ENCODE data around the gene ZC3H14.

The ZC3H14 gene

GRCh38 chr14:88554457-88555286 lies 8.2 kb upstream of the ZC3H14 start, which contains the start of gene PTPN21 (continued):
- TF ChIP-seq ZBTB11 (tag by site-specific recombination; conservative IDR thresholded peaks at IDR 0.05; ENCODE audit: low read depth) (peak; percentile 61; the same call in 1 of the 2 replicates), ZNF404 (tag by site-specific recombination; IDR thresholded peaks at IDR 0.05) (no peak), ZNF549 (tag by site-specific recombination; IDR thresholded peaks at IDR 0.05) (no peak), ZNF501 (tag by site-specific recombination; IDR thresholded peaks at IDR 0.05) (no peak), ZNF692 (tag by site-specific recombination; IDR thresholded peaks at IDR 0.05) (peak; percentile 38; the same call in 1 of the 2 replicates), ZBTB20 (tag by site-specific recombination; IDR thresholded peaks at IDR 0.05) (no peak), ZNF580 (tag by site-specific recombination; IDR thresholded peaks at IDR 0.05) (no peak), GLIS1 (tag by site-specific recombination; IDR thresholded peaks at IDR 0.05) (peak; percentile 56; the same call in 1 of the 2 replicates)

GRCh38 chr14:88556581-88556980 lies 6.3 kb upstream of the ZC3H14 start:
- Histone ChIP-seq H3K27ac (ENCODE audit: extremely low read depth, low read depth, low read length) (no peak overlapping the region), H3K4me1 (ENCODE audit: control insufficient read depth, insufficient read depth, low read length) (peaks cover 10% of the 10 kb centered on the region), H3K9me3 (ENCODE audit: control insufficient read depth, insufficient read depth, low read depth, low read length) (no peaks in the 10 kb centered on the region), H3K4me3 (ENCODE audit: low read depth, low read length) (no peak overlapping the region), H3K36me3 (ENCODE audit: control insufficient read depth in 2 of 2, insufficient read depth in 1 of 2, low read length in 2 of 2) (no peaks in the 10 kb centered on the region)
- ChIA-PET POLR2A (no interaction called here), CTCF (interaction anchor here (0.7 to 1.2 kb wide), 4 partner anchors 63 to 367 kb away, joined by 3 to 4 read pairs (median 3); no protein-coding TSS in a partner anchor)
- TF ChIP-seq ZNF112 (tag by site-specific recombination; IDR thresholded peaks at IDR 0.05): no peak
- TF ChIP-seq ZNF174 (tag by site-specific recombination; IDR thresholded peaks at IDR 0.05): no peak
- no peak for TF ChIP-seq ATF2 (tag by site-specific recombination; IDR thresholded peaks at IDR 0.05; ENCODE audit: low read depth)
- TF ChIP-seq SP2 (tag by site-specific recombination; IDR thresholded peaks at IDR 0.05): no peak
- no peak for TF ChIP-seq ZNF146 (tag by site-specific recombination; IDR thresholded peaks at IDR 0.05)
- no peak for TF ChIP-seq ZNF335 (tag by site-specific recombination; conservative IDR thresholded peaks at IDR 0.05)
- TF ChIP-seq TSHZ1 (tag by site-specific recombination; IDR thresholded peaks at IDR 0.05; ENCODE audit: borderline replicate concordance): no peak
- TF ChIP-seq TRIM28 (IDR thresholded peaks at IDR 0.05; ENCODE audit: borderline replicate concordance, low read length): no peak
- no peak for TF ChIP-seq HOXD13 (CRISPR knock-in tag; IDR thresholded peaks at IDR 0.05; ENCODE audit: borderline replicate concordance)
- TF ChIP-seq ZNF621 (tag by site-specific recombination; IDR thresholded peaks at IDR 0.05): no peak
- no peak for TF ChIP-seq ZNF223 (tag by site-specific recombination; IDR thresholded peaks at IDR 0.05)
- no peak for TF ChIP-seq PRDM1 (tag by site-specific recombination; IDR thresholded peaks at IDR 0.05)
- no peak for TF ChIP-seq ZNF792 (tag by site-specific recombination; IDR thresholded peaks at IDR 0.05)

Measured in HEK293 (cell line).